ENCODE measurements around the gene MYO9B.

MYO9B gene

GRCh38 chr19:17259118-17259780, 183.7 kb downstream of the MYO9B start:
- ATAC-seq, result no peak

DNA sequence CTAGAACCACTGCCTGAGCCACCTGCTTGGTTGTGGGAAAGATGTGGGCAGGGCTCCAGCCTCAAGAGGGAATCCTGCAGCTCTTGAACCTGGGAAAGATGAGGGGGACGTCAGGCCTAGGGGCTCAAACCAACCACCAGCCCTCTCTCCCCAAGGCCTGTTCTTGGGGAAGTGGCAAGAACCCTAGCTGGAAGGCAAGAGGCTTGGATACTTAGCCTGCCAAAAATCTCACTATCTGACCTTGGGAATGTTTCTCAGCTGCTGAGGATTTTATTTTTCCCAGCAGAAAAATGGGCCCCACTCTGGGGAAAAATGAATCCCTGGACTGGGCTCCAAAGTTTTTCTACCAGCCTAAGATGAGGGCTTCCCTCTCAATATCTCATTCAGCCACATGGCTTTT, 184.4 kb downstream of the MYO9B start:
- Mint-ChIP-seq H3K27me3 (peaks cover 3% of the 10 kb centered on the region), H3K36me3 (ENCODE audit: low read depth) (no peaks in the 10 kb centered on the region), H3K9me3 (no peaks in the 10 kb centered on the region), H3K4me3 (no peak overlapping the region), H3K4me1 (peaks cover 5% of the 10 kb centered on the region), H3K27ac (no peak overlapping the region)
- DNase-seq, result no peak
- ATAC-seq, result no peak

More at GRCh38 chr19:17259118-17259780, 183.7 kb downstream of the MYO9B start:
- Mint-ChIP-seq H3K36me3 (ENCODE audit: low read depth) (no peaks in the 10 kb centered on the region), H3K4me1 (peaks cover 5% of the 10 kb centered on the region), H3K27ac (no peak overlapping the region), H3K27me3 (peaks cover 3% of the 10 kb centered on the region), H3K9me3 (no peaks in the 10 kb centered on the region), H3K4me3 (no peak overlapping the region)
- DNase-seq, result no peak

- Mint-ChIP-seq H3K27me3 (peaks cover 3% of the 10 kb centered on the region), H3K9me3 (no peaks in the 10 kb centered on the region), H3K27ac (peak overlapping the region; percentile 5), H3K4me1 (peaks cover 5% of the 10 kb centered on the region), H3K36me3 (ENCODE audit: low read depth) (no peaks in the 10 kb centered on the region), H3K4me3 (no peak overlapping the region)
- ATAC-seq (peak; percentile 100), DNase-seq (peak; percentile 92)
These were observed 185.3 kb downstream of the MYO9B start for GRCh38 chr19:17260842-17261325.

- Mint-ChIP-seq H3K27me3 (peaks cover 6% of the 10 kb centered on the region), H3K4me1 (peaks cover 14% of the 10 kb centered on the region), H3K4me3 (no peak overlapping the region), H3K27ac (no peak overlapping the region), H3K9me3 (no peaks in the 10 kb centered on the region), H3K36me3 (ENCODE audit: low read depth) (peaks cover 3% of the 10 kb centered on the region)
- DNase-seq, result no peak
- no peak for ATAC-seq
These were observed 187.0 kb downstream of the MYO9B start for GRCh38 chr19:17262557-17262956.
